H9 (cell line): ENCODE results near the gene FADS2. TPM values are rescaled to one million over a fixed set of nuclear protein-coding genes. Genes with fewer than 3 reads are reported as not detected.

Experiments
- DNase-seq: peaks from one replicate; pipeline ENCODE4 v3.0.0-alpha.2; 2017
- H2AFZ ChIP-seq: one replicate; pipeline ENCODE4 v1.6.1; 2013; ENCODE audit warnings: mild to moderate bottlenecking, low read length, control low read depth, moderate library complexity
- H2AK5ac ChIP-seq: 2 replicates; pipeline ENCODE4 v1.6.1; 2013; ENCODE audit warnings: low read length, control low read depth, mixed read lengths; ENCODE audit not compliant: insufficient read length
- H2BK120ac ChIP-seq: one replicate; pipeline ENCODE4 v1.6.1; 2013; ENCODE audit warnings: low read depth, mild to moderate bottlenecking, low read length, control low read depth, inconsistent platforms; ENCODE audit not compliant: poor library complexity, severe bottlenecking
- H2BK12ac ChIP-seq: 2 replicates; pipeline ENCODE4 v1.6.1; 2013; ENCODE audit warnings: low read length, control low read depth, mixed read lengths, low read depth; ENCODE audit not compliant: insufficient read length
- H2BK15ac ChIP-seq: 2 replicates; pipeline ENCODE4 v1.6.1; 2013; ENCODE audit warnings: low read depth, low read length, control low read depth
- H2BK20ac ChIP-seq: one replicate; pipeline ENCODE4 v1.6.1; 2013; ENCODE audit warnings: low read depth, mild to moderate bottlenecking, low read length, control low read depth, inconsistent platforms; ENCODE audit not compliant: poor library complexity, severe bottlenecking
- H2BK5ac ChIP-seq: 2 replicates; pipeline ENCODE4 v1.6.1; 2013; ENCODE audit warnings: low read length, control low read depth, mixed read lengths; ENCODE audit not compliant: insufficient read length
- H3K14ac ChIP-seq: 2 replicates; pipeline ENCODE4 v1.6.1; 2013; ENCODE audit warnings: low read length, control low read depth; ENCODE audit not compliant: insufficient read depth
- H3K18ac ChIP-seq: 2 replicates; pipeline ENCODE4 v1.6.1; 2013; ENCODE audit warnings: low read depth, mild to moderate bottlenecking, mixed read lengths, low read length, control low read depth; ENCODE audit not compliant: insufficient read length
- H3K23ac ChIP-seq: 2 replicates; pipeline ENCODE4 v1.6.1; 2013; ENCODE audit warnings: low read length, control low read depth, mixed read lengths, low read depth; ENCODE audit not compliant: insufficient read length
- H3K23me2 ChIP-seq: 2 replicates; pipeline ENCODE4 v1.6.1; 2013; ENCODE audit warnings: low read depth, mild to moderate bottlenecking, mixed read lengths, low read length, control low read depth; ENCODE audit not compliant: insufficient read length, poor library complexity, severe bottlenecking
- H3K27ac ChIP-seq: 2 replicates; pipeline ENCODE4 v1.5.1; 2013; ENCODE audit warnings: low read length, control low read depth, mixed read lengths, low read depth; ENCODE audit not compliant: insufficient read length
- H3K27me3 ChIP-seq: 2 replicates; pipeline ENCODE4 v1.6.1; 2013; ENCODE audit warnings: low read length, control low read depth, inconsistent platforms; ENCODE audit not compliant: insufficient read depth
- H3K4ac ChIP-seq: 2 replicates; pipeline ENCODE4 v1.6.1; 2013; ENCODE audit warnings: low read depth, mild to moderate bottlenecking, control low read depth, inconsistent platforms, low read length, moderate library complexity
- H3K4me1 ChIP-seq: 2 replicates; pipeline ENCODE4 v1.6.1; 2013; ENCODE audit warnings: low read length, control low read depth, inconsistent platforms; ENCODE audit not compliant: insufficient read depth
- H3K4me2 ChIP-seq: 2 replicates; pipeline ENCODE4 v1.6.1; 2013; ENCODE audit warnings: low read length, control low read depth, mixed read lengths; ENCODE audit not compliant: insufficient read length, insufficient read depth
- H3K56ac ChIP-seq: 2 replicates; pipeline ENCODE4 v1.6.1; 2013; ENCODE audit warnings: low read depth, mild to moderate bottlenecking, mixed read lengths, low read length, control low read depth; ENCODE audit not compliant: insufficient read length
- H3K79me1 ChIP-seq: 2 replicates; pipeline ENCODE4 v1.6.1; 2013; ENCODE audit warnings: low read depth, mild to moderate bottlenecking, moderate library complexity, low read length, control low read depth, inconsistent platforms; ENCODE audit not compliant: insufficient read depth, poor library complexity, severe bottlenecking
- H3K79me2 ChIP-seq: 2 replicates; pipeline ENCODE4 v1.6.1; 2013; ENCODE audit warnings: low read length, control low read depth, inconsistent platforms; ENCODE audit not compliant: insufficient read depth
- H3K9ac ChIP-seq: 2 replicates; pipeline ENCODE4 v1.6.1; 2013; ENCODE audit warnings: low read length, control low read depth, mixed read lengths; ENCODE audit not compliant: insufficient read length; ENCODE audit errors: extremely low read depth
- H3K9me3 ChIP-seq: one replicate; pipeline ENCODE4 v1.6.1; 2013; ENCODE audit warnings: low read depth, low read length, inconsistent platforms; ENCODE audit not compliant: control insufficient read depth
- H3T11ph ChIP-seq: one replicate; pipeline ENCODE4 v1.6.1; 2013; ENCODE audit warnings: mild to moderate bottlenecking, low read length, control low read depth, inconsistent platforms
- H4K20me1 ChIP-seq: one replicate; pipeline ENCODE4 v1.6.1; 2013; ENCODE audit not compliant: control insufficient read depth, insufficient read length, insufficient read depth
- H4K5ac ChIP-seq: 2 replicates; pipeline ENCODE4 v1.6.1; 2013; ENCODE audit warnings: low read depth, mild to moderate bottlenecking, mixed read lengths, low read length, control low read depth; ENCODE audit not compliant: insufficient read length
- H4K8ac ChIP-seq: replicated peaks from 2 replicates; pipeline ENCODE4 v1.6.1; 2013; ENCODE audit warnings: low read length, control low read depth, mixed read lengths, low read depth; ENCODE audit not compliant: insufficient read length
- H4K91ac ChIP-seq: 2 replicates; pipeline ENCODE4 v1.6.1; 2013; ENCODE audit warnings: low read depth, mild to moderate bottlenecking, moderate library complexity, mixed read lengths, low read length, control low read depth; ENCODE audit not compliant: insufficient read length
- H3K27ac Mint-ChIP-seq, 3 experiments: 2 replicates in 2 of 3; 3 replicates in 1 of 3; pipeline ENCODE4 v1.8.0; 2020 to 2021; ENCODE audit warnings: mixed read lengths in 3 of 3, mild to moderate bottlenecking in 1 of 3, moderate library complexity in 1 of 3
- H3K27me3 Mint-ChIP-seq: 2 replicates; pipeline ENCODE4 v1.8.0; 2021; ENCODE audit warnings: low read depth, mild to moderate bottlenecking, moderate library complexity, mixed read lengths
- H3K36me3 Mint-ChIP-seq, 3 experiments: 2 replicates in 2 of 3; 3 replicates in 1 of 3; pipeline ENCODE4 v1.8.0; 2020 to 2021; ENCODE audit warnings: low read depth in 3 of 3, mixed read lengths in 3 of 3; ENCODE audit not compliant: insufficient read depth in 1 of 3
- H3K4me1 Mint-ChIP-seq, 2 experiments: 2 replicates each; pipeline ENCODE4 v1.8.0; 2020; ENCODE audit warnings: mixed read lengths in 2 of 2
- H3K4me3 Mint-ChIP-seq, 2 experiments: 2 replicates in 1 of 2; 3 replicates in 1 of 2; pipeline ENCODE4 v1.8.0; 2020 to 2021; ENCODE audit warnings: mild to moderate bottlenecking in 2 of 2, mixed read lengths in 2 of 2, moderate library complexity in 1 of 2
- H3K9me3 Mint-ChIP-seq, 2 experiments: 2 replicates in 1 of 2; 3 replicates in 1 of 2; pipeline ENCODE4 v1.8.0; 2020; ENCODE audit warnings: mild to moderate bottlenecking in 2 of 2, mixed read lengths in 2 of 2, moderate library complexity in 1 of 2
- WGBS: extraction: QIAGEN DNeasy Blood & Tissue Kit; methylation state at CpG from one replicate; pipeline ENCODE4 v1.1.7; 2013; ENCODE audit warnings: missing lambda C conversion rate, low lambda C conversion rate, mixed read lengths; ENCODE audit not compliant: insufficient read length; ENCODE audit errors: extremely low coverage; 5-methylcytosine and 5-hydroxymethylcytosine counted together
- total RNA-seq: library from RNA; stranded (reverse); gene quantifications from 2 replicates; pipeline ENCODE4 v1.2.1, GENCODE V29; 2021
- TF ChIP-seq, protein P1 (sequence below): fragments of 200-600 bp; sonication (generic); conservative IDR thresholded peaks from 3 replicates; pipeline ENCODE4 v1.8.0; 2021; ENCODE audit warnings: antibody characterized with exemption, mild to moderate bottlenecking

The FADS2 gene
- total RNA-seq, 1 experiment from 2014 or later, result 322 TPM

DNA sequence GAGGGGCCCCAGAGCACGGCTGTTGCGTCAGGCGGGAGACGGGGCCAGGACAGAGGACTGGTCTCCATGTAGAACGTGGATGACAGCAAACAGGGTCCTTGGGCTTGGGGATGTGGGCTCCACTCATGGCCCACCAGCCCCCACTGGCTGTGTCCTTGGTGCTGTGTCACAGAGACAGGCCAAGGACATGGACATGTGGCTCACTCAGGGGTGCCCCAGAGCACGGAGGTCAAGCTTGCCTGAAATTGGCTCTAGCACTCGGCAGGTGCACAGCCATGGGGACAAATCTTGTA is 14.4 kb downstream of the FADS2 start:
- no peaks in the 10 kb centered on the region for H3K27me3 ChIP-seq
- TF ChIP-seq, protein P1, sequence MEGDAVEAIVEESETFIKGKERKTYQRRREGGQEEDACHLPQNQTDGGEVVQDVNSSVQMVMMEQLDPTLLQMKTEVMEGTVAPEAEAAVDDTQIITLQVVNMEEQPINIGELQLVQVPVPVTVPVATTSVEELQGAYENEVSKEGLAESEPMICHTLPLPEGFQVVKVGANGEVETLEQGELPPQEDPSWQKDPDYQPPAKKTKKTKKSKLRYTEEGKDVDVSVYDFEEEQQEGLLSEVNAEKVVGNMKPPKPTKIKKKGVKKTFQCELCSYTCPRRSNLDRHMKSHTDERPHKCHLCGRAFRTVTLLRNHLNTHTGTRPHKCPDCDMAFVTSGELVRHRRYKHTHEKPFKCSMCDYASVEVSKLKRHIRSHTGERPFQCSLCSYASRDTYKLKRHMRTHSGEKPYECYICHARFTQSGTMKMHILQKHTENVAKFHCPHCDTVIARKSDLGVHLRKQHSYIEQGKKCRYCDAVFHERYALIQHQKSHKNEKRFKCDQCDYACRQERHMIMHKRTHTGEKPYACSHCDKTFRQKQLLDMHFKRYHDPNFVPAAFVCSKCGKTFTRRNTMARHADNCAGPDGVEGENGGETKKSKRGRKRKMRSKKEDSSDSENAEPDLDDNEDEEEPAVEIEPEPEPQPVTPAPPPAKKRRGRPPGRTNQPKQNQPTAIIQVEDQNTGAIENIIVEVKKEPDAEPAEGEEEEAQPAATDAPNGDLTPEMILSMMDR, result no peak
- no peaks in the 10 kb centered on the region for H3K9me3 ChIP-seq
- no peak overlapping the region for H2BK15ac ChIP-seq
- no peak overlapping the region for H2BK120ac ChIP-seq
- no peak overlapping the region for H2AK5ac ChIP-seq
- no peak overlapping the region for H3K23ac ChIP-seq
- H3K56ac ChIP-seq, result no peak overlapping the region
- peaks cover 2% of the 10 kb centered on the region for H3K79me1 ChIP-seq
- no peak overlapping the region for H4K8ac ChIP-seq
- H2AFZ ChIP-seq, result no peak overlapping the region
- no peak overlapping the region for H2BK12ac ChIP-seq
- no peak for DNase-seq
- no peak overlapping the region for H3K18ac ChIP-seq
- Mint-ChIP-seq H3K27ac (no peak overlapping the region), H3K27me3 (no peaks in the 10 kb centered on the region), H3K4me1 (peaks cover 0 to 6% of the 10 kb centered on the region in 2 experiments; a peak in 3 of 4 replicates), H3K9me3 (no peaks in the 10 kb centered on the region), H3K36me3 (peaks cover 67 to 92% (median 90%) of the 10 kb centered on the region in 3 experiments), H3K4me3 (no peak overlapping the region)
- H3K4me2 ChIP-seq, result no peak overlapping the region
- no peak overlapping the region for H2BK20ac ChIP-seq
- no peaks in the 10 kb centered on the region; the same call in 1 of the 2 replicates for H3K79me2 ChIP-seq
- H2BK5ac ChIP-seq, result no peak overlapping the region
- H3T11ph ChIP-seq, result no peak overlapping the region
- no peak overlapping the region for H3K4ac ChIP-seq
- H3K27ac ChIP-seq, result no peak overlapping the region
- H3K14ac ChIP-seq, result no peak overlapping the region
- H3K23me2 ChIP-seq, result no peaks in the 10 kb centered on the region
- no peak overlapping the region for H4K91ac ChIP-seq
- H3K9ac ChIP-seq, result no peak overlapping the region
- H4K5ac ChIP-seq, result peak overlapping the region; percentile 48
- H3K4me1 ChIP-seq, result no peaks in the 10 kb centered on the region
- no CpG with 5 or more reads among the region's 7 CpGs for WGBS
- H4K20me1 ChIP-seq, result peaks cover 3% of the 10 kb centered on the region
